CD4-positive, CD25-positive, alpha-beta regulatory T cell (primary cell): Measurements from ENCODE around the gene MCM5. TPM values are rescaled to one million over a fixed set of nuclear protein-coding genes. Genes with fewer than 3 reads are reported as not detected.
"Not testable (repeated sequence)": the region's sequence is repeated elsewhere in the genome, so short reads cannot be mapped to it uniquely, and the experiment has no call there.

ENCODE experiments used
- ATAC-seq, 2 donors: fragments of 150-1000 bp; cut with Tn5 transposase; one replicate each; pipeline ENCODE4 v1.10.0; 2021; ENCODE audit warnings: low read depth in 2 of 2, moderate number of reproducible peaks in 2 of 2, moderate library complexity in 1 of 2
- DNase-seq, 3 donors: peaks; one replicate each; pipeline versions ENCODE4 v3.0.0 to v3.0.0-alpha.2; 2012 to 2022; ENCODE audit warnings: mixed read lengths in 1 of 3
- H3K27ac ChIP-seq: one replicate; pipeline ENCODE4 v1.7.0; 2013; ENCODE audit warnings: mild to moderate bottlenecking, low read length; ENCODE audit not compliant: insufficient read depth, poor library complexity, severe bottlenecking
- H3K27me3 ChIP-seq: one replicate; pipeline ENCODE4 v1.7.0; 2013; ENCODE audit warnings: low read length; ENCODE audit not compliant: control insufficient read depth, insufficient read depth
- H3K36me3 ChIP-seq: one replicate; pipeline ENCODE4 v1.7.0; 2013; ENCODE audit warnings: mild to moderate bottlenecking, low read length, moderate library complexity; ENCODE audit not compliant: control insufficient read depth, insufficient read depth
- H3K4me1 ChIP-seq: 2 replicates; pipeline ENCODE4 v1.7.0; 2013; ENCODE audit warnings: mild to moderate bottlenecking, low read length; ENCODE audit not compliant: insufficient read depth, control insufficient read depth, poor library complexity, severe bottlenecking
- H3K4me3 ChIP-seq: one replicate; pipeline ENCODE4 v1.7.0; 2013; ENCODE audit warnings: low read depth, mild to moderate bottlenecking, low read length, moderate library complexity
- H3K9me3 ChIP-seq, 2 experiments: 1 replicate in 1 of 2; 2 replicates in 1 of 2; pipeline ENCODE4 v1.7.0; 2013; ENCODE audit warnings: low read length in 2 of 2, mild to moderate bottlenecking in 1 of 2, moderate library complexity in 1 of 2; ENCODE audit not compliant: control insufficient read depth in 2 of 2
- H3K27ac Mint-ChIP-seq, 3 donors: one replicate each; pipeline ENCODE4 v1.8.0; 2020 to 2022; ENCODE audit warnings: mild to moderate bottlenecking in 3 of 3, mixed read lengths in 3 of 3, moderate library complexity in 2 of 3
- H3K27me3 Mint-ChIP-seq: one replicate; pipeline ENCODE4 v1.8.0; 2022; ENCODE audit warnings: mild to moderate bottlenecking, mixed read lengths
- H3K36me3 Mint-ChIP-seq: one replicate; pipeline ENCODE4 v1.8.0; 2020; ENCODE audit warnings: mixed read lengths
- H3K4me1 Mint-ChIP-seq, 4 donors: one replicate each; pipeline ENCODE4 v1.8.0; 2020 to 2022; ENCODE audit warnings: mixed read lengths in 4 of 4, mild to moderate bottlenecking in 1 of 4
- H3K4me3 Mint-ChIP-seq, 4 donors: one replicate each; pipeline ENCODE4 v1.8.0; 2020 to 2022; ENCODE audit warnings: mild to moderate bottlenecking in 4 of 4, mixed read lengths in 4 of 4, moderate library complexity in 3 of 4
- H3K9me3 Mint-ChIP-seq, 7 donors: one replicate each; pipeline ENCODE4 v1.8.0; 2020 to 2022; ENCODE audit warnings: mixed read lengths in 7 of 7, mild to moderate bottlenecking in 3 of 7, moderate library complexity in 2 of 7
- polyA plus RNA-seq, 4 donors: library from polyadenylated mRNA; unstranded; fragments of 300-500 nt; fragmentation: Illumina TruSeq; gene quantifications; one replicate each; pipeline ENCODE4 v1.2.3, GENCODE V29; 2021
- total RNA-seq: library from RNA; stranded (reverse); gene quantifications from one replicate; pipeline ENCODE4 v1.2.3, GENCODE V29; 2022

Gene MCM5
- total and polyA plus RNA-seq, 5 donors from 2014 or later, result 40.6 to 59.7 (median 45.5) TPM

DNA sequence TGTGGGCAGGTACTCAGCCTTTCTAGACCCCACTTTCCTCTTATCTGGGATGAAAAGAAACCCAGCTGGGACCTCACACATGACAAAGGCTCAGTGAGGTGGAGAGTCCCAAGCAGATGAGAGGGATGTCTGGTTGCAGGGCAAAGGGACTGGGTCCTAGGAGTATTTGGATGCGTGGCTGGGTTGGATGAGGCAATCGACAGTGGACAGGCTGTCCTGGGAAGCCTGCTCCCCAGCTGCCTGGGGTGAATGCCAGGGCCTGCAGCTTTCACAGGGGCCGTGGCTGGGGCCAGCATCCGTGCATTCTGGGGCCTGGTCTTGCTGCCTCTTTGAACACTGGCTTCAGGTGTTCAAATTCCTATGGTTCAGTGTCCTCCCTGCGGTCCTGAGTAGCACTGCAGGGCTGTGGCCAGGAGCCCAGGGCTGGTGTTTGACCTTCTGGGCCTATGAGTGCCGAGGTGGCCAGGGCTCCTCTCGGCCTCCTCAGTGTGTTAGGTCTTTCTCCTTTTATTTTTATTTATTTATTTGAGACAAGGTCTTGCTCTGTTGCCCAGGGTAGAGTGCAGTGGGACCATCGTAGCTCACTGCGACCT, 65.3 kb downstream of the MCM5 start:
- no peak overlapping the region for H3K27ac Mint-ChIP-seq
- ATAC-seq (no peak), DNase-seq (no peak)
- Histone ChIP-seq H3K4me3 (no peak overlapping the region), H3K9me3 (no peaks in the 10 kb centered on the region), H3K27ac (no peak overlapping the region), H3K36me3 (no peaks in the 10 kb centered on the region), H3K4me1 (no peaks in the 10 kb centered on the region), H3K27me3 (no peaks in the 10 kb centered on the region)
- H3K27me3 Mint-ChIP-seq, result no peaks in the 10 kb centered on the region
- no peak overlapping the region for H3K4me3 Mint-ChIP-seq
- H3K36me3 Mint-ChIP-seq, result peaks cover 6% of the 10 kb centered on the region
- no peaks in the 10 kb centered on the region for H3K4me1 Mint-ChIP-seq
- H3K9me3 Mint-ChIP-seq, result peaks cover 0 to 6% (median 0%) of the 10 kb centered on the region in 7 donors

DNA sequence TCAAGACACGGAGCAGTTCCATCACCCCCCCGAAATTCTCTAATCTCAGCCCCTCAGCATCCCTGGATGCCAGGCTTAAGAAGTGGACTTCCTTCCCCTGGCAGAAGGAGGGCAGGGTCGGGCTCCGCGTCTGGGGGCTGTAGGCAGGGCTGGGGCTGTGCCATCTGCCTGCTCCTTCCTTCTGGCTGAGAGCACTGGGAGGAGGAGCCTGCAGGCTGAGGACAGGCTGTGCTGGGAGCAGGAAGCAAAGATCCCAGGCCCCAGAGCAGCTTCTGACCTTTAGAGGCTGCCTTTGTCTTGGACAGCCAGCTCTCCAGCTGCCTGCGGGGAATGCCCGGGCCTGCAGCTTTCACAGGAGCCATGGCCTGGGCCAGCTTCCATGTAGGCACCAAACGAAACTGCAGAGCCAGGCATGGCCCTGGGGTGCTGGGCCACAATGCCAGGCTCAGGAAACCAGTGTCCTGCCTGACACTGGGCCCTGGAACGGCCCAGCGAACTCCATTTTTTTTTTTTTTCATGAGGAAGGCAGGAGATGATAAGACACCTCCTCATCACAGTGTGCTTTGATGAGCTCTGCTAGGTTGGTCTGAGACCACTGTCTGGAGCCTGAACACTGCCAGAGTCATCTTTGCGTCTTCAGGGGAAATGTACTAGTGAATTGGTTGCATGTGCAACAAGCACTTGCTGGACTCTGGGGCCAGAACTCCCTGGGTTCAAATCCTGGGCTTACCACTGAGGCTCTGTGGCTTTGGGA, 67.9 kb downstream of the MCM5 start:
- Mint-ChIP-seq H3K9me3 (peaks cover 0 to 6% (median 0%) of the 10 kb centered on the region in 7 donors), H3K4me1 (no peaks in the 10 kb centered on the region), H3K4me3 (no peak overlapping the region), H3K27ac (no peak overlapping the region), H3K27me3 (no peaks in the 10 kb centered on the region), H3K36me3 (peaks cover 11% of the 10 kb centered on the region)
- DNase-seq, result no peak
- Histone ChIP-seq H3K27me3 (no peaks in the 10 kb centered on the region), H3K36me3 (no peaks in the 10 kb centered on the region), H3K9me3 (no peaks in the 10 kb centered on the region), H3K4me1 (no peaks in the 10 kb centered on the region), H3K4me3 (no peak overlapping the region), H3K27ac (no peak overlapping the region)
- no peak for ATAC-seq

DNA sequence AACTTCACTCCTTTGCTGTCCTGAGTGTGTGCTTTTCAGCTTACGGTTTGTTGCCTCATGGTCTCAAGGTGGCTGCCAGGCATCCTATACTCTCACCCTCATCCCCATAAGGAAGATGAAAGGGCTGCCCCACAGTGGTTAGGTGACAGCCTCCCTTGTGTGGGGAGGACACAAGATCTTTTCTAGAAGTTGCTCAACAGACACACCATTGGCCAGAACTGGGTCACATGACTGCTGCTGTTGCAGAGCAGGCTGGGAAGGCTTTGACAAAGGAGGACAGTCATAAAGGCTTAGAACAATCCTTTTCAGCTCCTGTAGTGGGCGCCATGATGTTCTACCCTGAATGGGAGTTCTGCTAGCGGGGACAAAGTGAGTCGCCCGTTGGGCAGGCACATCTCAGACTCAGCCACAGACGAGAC, 71.0 kb downstream of the MCM5 start:
- no peak for DNase-seq
- no peaks in the 10 kb centered on the region for H3K9me3 Mint-ChIP-seq
- Histone ChIP-seq H3K4me1 (no peaks in the 10 kb centered on the region), H3K9me3 (no peaks in the 10 kb centered on the region), H3K4me3 (no peak overlapping the region), H3K27me3 (no peaks in the 10 kb centered on the region), H3K36me3 (no peaks in the 10 kb centered on the region), H3K27ac (no peak overlapping the region)
- H3K4me3 Mint-ChIP-seq, result no peak overlapping the region
- no peak for ATAC-seq
- no peaks in the 10 kb centered on the region for H3K4me1 Mint-ChIP-seq
- no peaks in the 10 kb centered on the region for H3K27me3 Mint-ChIP-seq
- H3K27ac Mint-ChIP-seq, result no peak overlapping the region
- peaks cover 12% of the 10 kb centered on the region for H3K36me3 Mint-ChIP-seq

DNA sequence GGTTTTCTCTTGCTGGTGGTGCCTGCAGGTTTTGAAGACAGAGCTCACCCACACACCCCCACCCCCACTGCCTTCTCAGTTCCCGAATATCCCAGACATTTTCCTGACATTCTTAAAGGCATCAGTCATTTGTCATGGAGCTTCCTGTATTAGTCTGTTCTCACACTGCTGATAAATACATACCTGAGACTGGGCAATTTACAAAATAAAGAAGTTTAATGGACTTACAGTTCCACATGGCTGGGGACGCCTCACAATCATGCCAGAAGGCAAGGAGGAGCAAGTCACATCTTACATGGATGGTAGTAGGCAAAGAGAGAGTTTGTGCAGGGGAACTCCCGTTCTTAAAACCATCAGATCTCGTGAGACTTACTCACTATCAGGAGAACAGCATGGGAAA, 71.6 kb downstream of the MCM5 start:
- H3K9me3 Mint-ChIP-seq, ATAC-seq, H3K27me3 ChIP-seq, H3K4me1 ChIP-seq, H3K4me3 Mint-ChIP-seq, H3K4me1 Mint-ChIP-seq, DNase-seq, H3K36me3 ChIP-seq, H3K27ac Mint-ChIP-seq, H3K27me3 Mint-ChIP-seq, H3K9me3 ChIP-seq, H3K4me3 ChIP-seq, H3K27ac ChIP-seq: not testable (repeated sequence)
- peaks cover 12% of the 10 kb centered on the region for H3K36me3 Mint-ChIP-seq

DNA sequence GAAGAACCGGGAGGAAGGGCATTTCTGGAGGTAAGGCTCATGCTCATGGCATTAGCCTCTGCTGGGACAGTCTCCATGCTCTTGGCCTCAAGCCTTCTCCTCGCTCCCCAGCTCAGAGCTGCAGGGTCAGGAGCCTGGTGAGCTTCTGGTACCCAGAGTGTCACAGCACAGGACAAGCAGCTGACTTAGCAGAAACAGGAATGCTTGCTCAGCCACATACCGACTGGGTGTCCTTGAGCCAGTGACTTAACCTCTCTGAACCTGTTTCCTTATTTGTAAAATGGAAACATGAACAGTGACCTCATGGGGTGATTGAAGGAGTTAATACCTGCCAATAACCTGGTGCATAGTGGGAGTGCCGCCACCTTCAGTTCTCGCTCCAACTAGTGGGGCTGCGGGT, 72.5 kb downstream of the MCM5 start:
- no peaks in the 10 kb centered on the region for H3K36me3 ChIP-seq
- H3K36me3 Mint-ChIP-seq, result peaks cover 12% of the 10 kb centered on the region

DNA sequence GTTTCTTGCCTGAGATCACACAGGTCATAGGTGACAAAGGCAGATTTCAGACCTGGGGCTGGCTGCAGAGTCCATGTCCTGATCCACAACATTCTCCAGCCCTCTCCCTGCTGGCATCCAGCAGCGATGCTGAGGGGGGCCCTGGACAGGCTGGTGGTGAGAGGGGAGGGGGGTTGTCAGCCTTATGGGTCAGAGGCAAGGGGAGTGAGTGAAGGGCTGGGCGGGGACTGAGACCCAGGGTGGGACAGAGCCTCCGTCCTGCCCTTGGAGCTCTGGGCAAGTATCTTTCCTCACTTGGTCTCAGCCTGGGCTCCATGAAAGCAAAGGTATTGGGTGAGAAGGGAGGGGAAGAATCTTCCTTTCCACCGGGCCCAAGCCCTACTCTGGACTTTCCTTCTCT, 74.0 kb downstream of the MCM5 start:
- no peaks in the 10 kb centered on the region for H3K27me3 ChIP-seq
- H3K27ac ChIP-seq, result no peak overlapping the region
- no peaks in the 10 kb centered on the region for H3K4me1 ChIP-seq
- DNase-seq (no peak), ATAC-seq (no peak)
- Mint-ChIP-seq H3K4me3 (no peak overlapping the region), H3K27me3 (peaks cover 6% of the 10 kb centered on the region), H3K4me1 (no peaks in the 10 kb centered on the region), H3K9me3 (no peaks in the 10 kb centered on the region), H3K36me3 (peaks cover 12% of the 10 kb centered on the region), H3K27ac (no peak overlapping the region)
- no peaks in the 10 kb centered on the region for H3K9me3 ChIP-seq
- no peak overlapping the region for H3K4me3 ChIP-seq
- no peaks in the 10 kb centered on the region for H3K36me3 ChIP-seq

More for the DNA sequence above, 72.5 kb downstream of the MCM5 start:
- Mint-ChIP-seq H3K4me1 (no peaks in the 10 kb centered on the region), H3K9me3 (no peaks in the 10 kb centered on the region), H3K27me3 (no peaks in the 10 kb centered on the region), H3K4me3 (no peak overlapping the region), H3K27ac (no peak overlapping the region)
- ATAC-seq (no peak), DNase-seq (no peak)
- Histone ChIP-seq H3K27ac (no peak overlapping the region), H3K9me3 (no peaks in the 10 kb centered on the region), H3K27me3 (no peaks in the 10 kb centered on the region), H3K4me1 (no peaks in the 10 kb centered on the region), H3K4me3 (no peak overlapping the region)

Other genes starting within 250 kb of the MCM5 start
- gene HMGXB4, start 142.6 kb upstream of the MCM5 start, total RNA-seq, result 48.4 TPM
- 10 to 100 TPM; 16.1 to 19.7 (median 17.3) TPM for gene HMGXB4, start 142.6 kb upstream of the MCM5 start, polyA plus RNA-seq
- gene TOM1, start 100.2 kb upstream of the MCM5 start, total RNA-seq, result 194 TPM
- 10 to 100 TPM; 54.8 to 73.4 (median 64.9) TPM for gene TOM1, start 100.2 kb upstream of the MCM5 start, polyA plus RNA-seq
- gene HMOX1, start 19.0 kb upstream of the MCM5 start, total RNA-seq, result not detected
- gene HMOX1, start 19.0 kb upstream of the MCM5 start, polyA plus RNA-seq, result 1 to 10 TPM in 3 of 4 donors, under 1 TPM in 1; 0.93 to 2.9 (median 1.7) TPM
- 1.0 TPM for gene RASD2, start 140.7 kb downstream of the MCM5 start, total RNA-seq
- gene RASD2, start 140.7 kb downstream of the MCM5 start, polyA plus RNA-seq, result under 1 TPM in 1 of 4 donors, not detected in 3; 0.06 TPM
- not detected for gene MB, start 217.2 kb downstream of the MCM5 start, total RNA-seq
- gene MB, start 217.2 kb downstream of the MCM5 start, polyA plus RNA-seq, result not detected
- 71.9 TPM for gene APOL6, start 248.3 kb downstream of the MCM5 start, total RNA-seq
- gene APOL6, start 248.3 kb downstream of the MCM5 start, polyA plus RNA-seq, result 10 to 100 TPM; 17.8 to 22.1 (median 20.1) TPM